Measurements from ENCODE around the gene SSBP3.

Gene SSBP3

DNA sequence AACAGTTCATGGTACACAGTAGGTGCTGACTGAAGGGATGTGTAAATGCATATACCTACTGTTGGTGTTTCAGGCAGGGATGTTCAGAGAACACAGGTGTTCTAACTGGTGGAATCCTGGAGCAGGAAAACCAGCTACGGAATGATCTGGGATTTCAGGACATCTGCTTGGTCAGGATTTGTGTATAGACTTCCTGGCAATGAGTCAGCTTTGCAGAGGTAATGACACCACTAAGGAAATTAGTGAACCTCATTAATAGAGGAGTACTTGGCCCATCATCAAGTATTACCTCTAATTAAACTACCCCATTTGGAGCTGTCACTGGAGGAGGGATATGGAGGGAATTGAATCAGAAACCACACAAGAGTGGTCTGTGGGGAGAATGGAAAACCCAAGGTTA lies 198.9 kb downstream of the SSBP3 start:
- FAIRE-seq, result no peak
- no peak for TF ChIP-seq POU2F2 (IDR thresholded peaks at IDR 0.05; ENCODE audit: low read depth, low read length)
- no peak for TF ChIP-seq POLR2AphosphoS5 (IDR thresholded peaks at IDR 0.05; ENCODE audit: low read depth, low read length)
- TF ChIP-seq TAF1 (IDR thresholded peaks at IDR 0.05; ENCODE audit: low read depth, low read length), result no peak
- no peak for TF ChIP-seq SPI1 (IDR thresholded peaks at IDR 0.05; ENCODE audit: low read depth, low read length)
- TF ChIP-seq POLR2A (IDR thresholded peaks at IDR 0.05; ENCODE audit: low read depth, low read length), result no peak
- TF ChIP-seq PAX5 (IDR thresholded peaks at IDR 0.05; ENCODE audit: insufficient read depth, low read length, severe bottlenecking), result no peak
- DNase-seq (ENCODE audit: insufficient read length, low spot score), result no peak

DNA sequence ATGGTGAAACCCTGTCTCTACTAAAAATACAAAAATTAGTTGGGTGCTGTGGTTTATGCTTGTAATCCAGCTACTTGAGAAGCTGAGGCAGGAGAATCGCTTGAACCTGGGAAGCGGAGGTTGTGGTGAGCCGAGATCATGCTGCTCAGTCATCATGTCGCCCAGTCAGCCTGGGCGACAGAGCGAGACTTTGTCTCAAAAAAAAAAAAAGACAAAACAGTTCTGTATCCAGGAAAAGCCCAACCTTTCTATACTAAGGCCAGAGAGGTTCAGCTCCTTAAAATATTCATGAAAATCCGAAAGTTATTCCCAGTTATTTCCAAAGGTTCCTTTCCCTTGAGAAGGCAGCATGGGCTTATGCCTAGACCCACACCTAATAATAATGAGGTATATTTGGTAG lies 202.0 kb downstream of the SSBP3 start:
- no peak for FAIRE-seq
- no peak for DNase-seq (ENCODE audit: insufficient read length, low spot score)
- TF ChIP-seq TAF1 (IDR thresholded peaks at IDR 0.05; ENCODE audit: low read depth, low read length), result no peak

DNA sequence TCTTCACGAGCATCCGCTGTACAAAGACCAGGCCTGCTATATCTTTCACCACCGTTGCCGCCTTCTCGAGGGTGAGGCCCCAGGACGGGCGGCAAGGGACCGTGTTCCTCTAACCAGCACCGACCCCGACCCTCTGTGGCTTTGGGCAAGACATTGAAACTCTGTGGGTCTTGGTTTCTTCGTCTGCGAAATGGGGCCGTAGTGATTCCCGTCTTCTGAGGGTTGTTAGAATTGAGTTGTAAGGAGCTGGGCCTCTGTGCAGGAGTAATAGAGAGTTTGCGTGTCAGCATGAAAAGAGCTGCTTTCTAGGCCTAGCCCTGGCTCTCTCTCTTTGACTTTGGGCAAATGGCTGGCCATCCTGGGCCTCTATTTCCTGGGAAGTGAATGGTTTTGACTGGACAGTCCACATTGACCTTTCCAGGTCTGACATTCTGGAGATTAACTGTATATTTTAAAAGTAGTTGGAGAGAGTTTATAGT lies 205.6 kb downstream of the SSBP3 start:
- TF ChIP-seq TAF1 (IDR thresholded peaks at IDR 0.05; ENCODE audit: low read depth, low read length), result no peak
- no peak for DNase-seq (ENCODE audit: insufficient read length, low spot score)
- FAIRE-seq, result no peak

DNA sequence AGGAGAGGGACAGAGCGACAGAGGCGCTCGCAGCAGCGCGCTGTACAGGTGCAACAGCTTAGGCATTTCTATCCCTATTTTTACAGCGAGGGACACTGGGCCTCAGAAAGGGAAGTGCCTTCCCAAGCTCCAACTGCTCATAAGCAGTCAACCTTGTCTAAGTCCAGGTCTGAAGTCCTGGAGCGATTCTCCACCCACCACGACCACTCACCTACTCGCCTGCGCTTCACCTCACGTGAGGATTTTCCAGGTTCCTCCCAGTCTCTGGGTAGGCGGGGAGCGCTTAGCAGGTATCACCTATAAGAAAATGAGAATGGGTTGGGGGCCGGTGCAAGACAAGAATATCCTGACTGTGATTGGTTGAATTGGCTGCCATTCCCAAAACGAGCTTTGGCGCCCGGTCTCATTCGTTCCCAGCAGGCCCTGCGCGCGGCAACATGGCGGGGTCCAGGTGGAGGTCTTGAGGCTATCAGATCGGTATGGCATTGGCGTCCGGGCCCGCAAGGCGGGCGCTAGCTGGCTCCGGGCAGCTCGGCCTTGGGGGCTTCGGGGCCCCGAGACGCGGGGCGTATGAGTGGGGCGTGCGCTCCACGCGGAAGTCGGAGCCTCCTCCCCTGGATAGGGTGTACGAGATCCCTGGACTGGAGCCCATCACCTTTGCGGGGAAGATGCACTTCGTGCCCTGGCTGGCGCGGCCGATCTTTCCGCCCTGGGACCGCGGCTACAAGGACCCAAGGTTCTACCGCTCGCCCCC lies 206.3 kb downstream of the SSBP3 start, which contains the start of the genes CYB5RL and MRPL37:
CYB5RL (minus strand) TSS at position 266 of the 754 bp plus-strand sequence. CDS start 4,414 bp downstream, outside the sequence.
MRPL37 (plus strand) TSS at position 403 of the 754 bp plus-strand sequence; CDS start at position 480, 77 bp downstream.
- peak; percentile 88 for FAIRE-seq
- TF ChIP-seq POLR2A (IDR thresholded peaks at IDR 0.05; ENCODE audit: low read depth, low read length), result peak; percentile 92
- peak; percentile 86 for TF ChIP-seq POLR2AphosphoS5 (IDR thresholded peaks at IDR 0.05; ENCODE audit: low read depth, low read length)
- TF ChIP-seq POU2F2 (IDR thresholded peaks at IDR 0.05; ENCODE audit: low read depth, low read length), result peak; percentile 76
- TF ChIP-seq SPI1 (IDR thresholded peaks at IDR 0.05; ENCODE audit: low read depth, low read length), result peak; percentile 50
- peak; percentile 91 for TF ChIP-seq TAF1 (IDR thresholded peaks at IDR 0.05; ENCODE audit: low read depth, low read length)
- TF ChIP-seq PAX5 (IDR thresholded peaks at IDR 0.05; ENCODE audit: insufficient read depth, low read length, severe bottlenecking), result no peak

DNA sequence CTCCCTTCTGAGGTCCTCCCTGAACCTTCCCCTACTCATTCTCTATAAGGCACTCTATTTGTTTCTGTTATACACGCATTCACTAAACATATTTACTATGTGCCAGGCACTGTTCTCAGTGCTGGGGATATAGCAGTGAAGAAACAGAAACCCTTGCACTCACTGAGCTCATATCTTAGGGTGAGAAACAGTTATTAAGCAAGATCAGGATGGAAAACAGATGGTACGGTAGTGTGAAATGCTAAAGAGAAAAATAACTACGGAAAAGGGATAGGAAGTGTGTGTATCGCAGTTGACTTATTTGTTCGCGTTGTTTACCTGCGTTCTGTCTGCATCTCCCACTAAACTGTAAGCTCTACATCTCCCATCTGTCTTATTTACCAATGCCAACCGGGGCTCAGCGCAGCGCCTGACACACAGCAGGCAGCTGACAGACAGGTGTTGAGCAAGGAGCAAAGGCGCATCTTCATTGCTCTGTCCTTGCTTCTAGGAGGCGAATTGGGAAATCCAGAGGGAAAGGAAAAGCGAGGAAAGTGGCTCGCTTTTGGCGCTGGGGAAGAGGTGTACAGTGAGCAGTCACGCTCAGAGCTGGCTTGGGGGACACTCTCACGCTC lies 206.9 kb downstream of the SSBP3 start:
- peak; percentile 28 for FAIRE-seq
- no peak for DNase-seq (ENCODE audit: insufficient read length, low spot score)
- no peak for TF ChIP-seq POLR2A (IDR thresholded peaks at IDR 0.05; ENCODE audit: low read depth, low read length)

More for the DNA sequence above, 206.3 kb downstream of the SSBP3 start, which contains the start of the genes CYB5RL and MRPL37:
- DNase-seq (ENCODE audit: insufficient read length, low spot score), result peak; percentile 92

DNA sequence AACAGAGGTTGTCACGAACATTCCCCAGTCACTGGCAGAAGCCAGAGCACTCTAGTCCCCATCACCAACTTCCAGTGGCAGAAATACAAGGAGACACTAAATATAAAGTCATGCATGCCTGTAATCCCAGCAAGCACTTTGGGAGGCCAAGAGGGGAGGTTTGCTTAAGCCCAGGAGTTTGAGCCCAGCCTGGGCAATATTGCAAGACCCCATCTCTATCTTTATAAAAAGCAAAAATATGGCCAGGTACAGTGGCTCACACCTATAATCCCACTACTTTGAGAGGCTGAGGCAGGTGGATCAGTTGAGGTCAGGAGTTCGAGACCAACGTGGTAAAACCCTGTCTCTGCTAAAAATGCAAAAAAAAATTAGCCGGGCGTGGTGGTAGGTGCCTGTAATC lies 212.7 kb downstream of the SSBP3 start:
- DNase-seq (ENCODE audit: insufficient read length, low spot score), result no peak
- TF ChIP-seq PAX5 (IDR thresholded peaks at IDR 0.05; ENCODE audit: insufficient read depth, low read length, severe bottlenecking) (no peak), POU2F2 (IDR thresholded peaks at IDR 0.05; ENCODE audit: low read depth, low read length) (no peak), POLR2A (IDR thresholded peaks at IDR 0.05; ENCODE audit: low read depth, low read length) (no peak), POLR2AphosphoS5 (IDR thresholded peaks at IDR 0.05; ENCODE audit: low read depth, low read length) (no peak), TAF1 (IDR thresholded peaks at IDR 0.05; ENCODE audit: low read depth, low read length) (no peak), SPI1 (IDR thresholded peaks at IDR 0.05; ENCODE audit: low read depth, low read length) (no peak)
- no peak for FAIRE-seq

DNA sequence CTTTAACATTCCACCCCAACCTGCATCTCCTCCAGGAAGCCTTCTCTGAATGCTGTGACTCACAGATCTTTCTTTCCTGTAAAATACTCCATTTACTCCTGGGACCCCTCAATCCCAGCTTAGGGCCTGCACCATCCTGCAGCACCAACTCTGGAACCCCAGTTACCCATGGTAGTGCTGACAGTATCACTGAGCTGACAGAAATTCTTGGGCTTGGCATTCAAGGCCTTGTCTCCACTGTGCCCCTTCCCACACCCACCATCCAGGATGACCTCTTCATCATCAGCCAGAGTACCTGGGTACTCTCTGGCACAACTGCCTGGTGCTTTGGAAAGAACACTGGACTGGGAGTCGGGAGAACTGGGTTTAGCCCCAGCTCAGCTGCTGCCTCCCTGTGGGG lies 214.7 kb downstream of the SSBP3 start:
- no peak for TF ChIP-seq SPI1 (IDR thresholded peaks at IDR 0.05; ENCODE audit: low read depth, low read length)
- no peak for TF ChIP-seq POLR2AphosphoS5 (IDR thresholded peaks at IDR 0.05; ENCODE audit: low read depth, low read length)
- DNase-seq (ENCODE audit: insufficient read length, low spot score), result no peak
- FAIRE-seq, result no peak

DNA sequence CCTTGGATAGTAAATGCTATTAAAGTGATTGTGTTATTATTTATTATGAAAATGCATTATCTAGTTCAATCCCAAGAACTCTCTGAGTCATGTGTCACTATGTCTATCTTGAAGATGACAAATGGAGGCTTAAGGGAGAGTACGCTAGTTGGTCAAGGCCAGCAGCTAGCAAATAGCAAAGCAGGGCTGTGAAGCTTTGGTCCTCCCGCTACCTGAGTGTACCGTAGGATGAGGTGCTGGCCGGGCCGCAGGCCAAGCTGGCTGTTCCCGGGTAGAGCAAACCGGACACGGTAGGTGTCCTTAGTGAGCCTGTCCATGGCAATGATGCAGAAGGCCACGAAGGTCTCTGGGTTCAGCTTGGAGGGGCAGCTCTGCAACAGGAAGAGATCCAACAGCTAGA lies 215.7 kb downstream of the SSBP3 start:
- TF ChIP-seq PAX5 (IDR thresholded peaks at IDR 0.05; ENCODE audit: insufficient read depth, low read length, severe bottlenecking), result no peak
- no peak for TF ChIP-seq POLR2A (IDR thresholded peaks at IDR 0.05; ENCODE audit: low read depth, low read length)
- TF ChIP-seq POU2F2 (IDR thresholded peaks at IDR 0.05; ENCODE audit: low read depth, low read length), result no peak
- no peak for TF ChIP-seq SPI1 (IDR thresholded peaks at IDR 0.05; ENCODE audit: low read depth, low read length)
- FAIRE-seq (no peak), DNase-seq (ENCODE audit: insufficient read length, low spot score) (no peak)

DNA sequence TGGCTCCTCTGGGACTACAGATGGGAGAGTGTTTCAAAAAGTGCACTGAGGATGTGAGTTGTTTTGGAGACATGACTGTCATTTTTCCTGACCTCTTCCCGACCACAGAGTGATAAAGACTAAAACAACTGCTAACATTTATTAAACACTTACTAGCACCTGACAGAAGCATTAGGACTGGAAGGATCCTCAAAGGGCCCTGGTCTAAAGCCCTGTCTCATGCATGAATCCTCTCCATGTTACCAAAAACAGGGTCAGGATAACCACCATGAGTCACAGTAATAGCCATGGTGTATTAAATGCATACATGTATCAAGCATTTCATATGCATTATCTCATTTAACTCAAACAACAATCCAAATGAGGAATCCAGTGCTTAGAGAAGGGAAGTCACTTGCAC lies 217.9 kb downstream of the SSBP3 start:
- DNase-seq (ENCODE audit: insufficient read length, low spot score) (no peak), FAIRE-seq (no peak)
- TF ChIP-seq PAX5 (IDR thresholded peaks at IDR 0.05; ENCODE audit: insufficient read depth, low read length, severe bottlenecking) (no peak), POLR2AphosphoS5 (IDR thresholded peaks at IDR 0.05; ENCODE audit: low read depth, low read length) (no peak), TAF1 (IDR thresholded peaks at IDR 0.05; ENCODE audit: low read depth, low read length) (no peak), POLR2A (IDR thresholded peaks at IDR 0.05; ENCODE audit: low read depth, low read length) (no peak), SPI1 (IDR thresholded peaks at IDR 0.05; ENCODE audit: low read depth, low read length) (no peak), POU2F2 (IDR thresholded peaks at IDR 0.05; ENCODE audit: low read depth, low read length) (no peak)

DNA sequence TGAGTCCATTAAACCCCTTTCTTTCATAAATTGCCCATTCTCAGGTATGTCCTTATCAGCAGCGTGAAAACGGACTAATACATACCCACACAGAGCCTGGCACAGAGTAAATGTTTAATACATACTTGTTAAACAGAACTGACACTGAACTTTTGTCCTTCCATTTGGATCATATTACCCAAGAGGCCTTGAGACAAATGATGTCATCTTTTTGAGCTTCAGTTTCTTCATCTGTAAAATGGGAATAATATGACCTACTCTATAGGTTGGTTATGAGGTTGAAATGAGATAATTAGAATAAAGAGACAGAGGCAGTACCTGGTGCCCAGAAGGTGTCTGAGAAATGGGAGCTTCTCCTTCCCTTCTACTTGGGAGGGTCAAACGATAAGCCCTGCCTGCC lies 220.1 kb downstream of the SSBP3 start:
- DNase-seq (ENCODE audit: insufficient read length, low spot score) (no peak), FAIRE-seq (no peak)
- TF ChIP-seq TAF1 (IDR thresholded peaks at IDR 0.05; ENCODE audit: low read depth, low read length) (no peak), SPI1 (IDR thresholded peaks at IDR 0.05; ENCODE audit: low read depth, low read length) (no peak), PAX5 (IDR thresholded peaks at IDR 0.05; ENCODE audit: insufficient read depth, low read length, severe bottlenecking) (no peak), POLR2A (IDR thresholded peaks at IDR 0.05; ENCODE audit: low read depth, low read length) (no peak), POLR2AphosphoS5 (IDR thresholded peaks at IDR 0.05; ENCODE audit: low read depth, low read length) (no peak), POU2F2 (IDR thresholded peaks at IDR 0.05; ENCODE audit: low read depth, low read length) (no peak)
